ENCODE data around the gene ADAM21. TPM values are rescaled to one million over a fixed set of nuclear protein-coding genes. Genes with fewer than 3 reads are reported as not detected.
"Not testable (repeated sequence)": the region's sequence is repeated elsewhere in the genome, so short reads cannot be mapped to it uniquely, and the experiment has no call there.

Gene ADAM21
- polyA plus RNA-seq, 1 experiment: 0.26 TPM

DNA sequence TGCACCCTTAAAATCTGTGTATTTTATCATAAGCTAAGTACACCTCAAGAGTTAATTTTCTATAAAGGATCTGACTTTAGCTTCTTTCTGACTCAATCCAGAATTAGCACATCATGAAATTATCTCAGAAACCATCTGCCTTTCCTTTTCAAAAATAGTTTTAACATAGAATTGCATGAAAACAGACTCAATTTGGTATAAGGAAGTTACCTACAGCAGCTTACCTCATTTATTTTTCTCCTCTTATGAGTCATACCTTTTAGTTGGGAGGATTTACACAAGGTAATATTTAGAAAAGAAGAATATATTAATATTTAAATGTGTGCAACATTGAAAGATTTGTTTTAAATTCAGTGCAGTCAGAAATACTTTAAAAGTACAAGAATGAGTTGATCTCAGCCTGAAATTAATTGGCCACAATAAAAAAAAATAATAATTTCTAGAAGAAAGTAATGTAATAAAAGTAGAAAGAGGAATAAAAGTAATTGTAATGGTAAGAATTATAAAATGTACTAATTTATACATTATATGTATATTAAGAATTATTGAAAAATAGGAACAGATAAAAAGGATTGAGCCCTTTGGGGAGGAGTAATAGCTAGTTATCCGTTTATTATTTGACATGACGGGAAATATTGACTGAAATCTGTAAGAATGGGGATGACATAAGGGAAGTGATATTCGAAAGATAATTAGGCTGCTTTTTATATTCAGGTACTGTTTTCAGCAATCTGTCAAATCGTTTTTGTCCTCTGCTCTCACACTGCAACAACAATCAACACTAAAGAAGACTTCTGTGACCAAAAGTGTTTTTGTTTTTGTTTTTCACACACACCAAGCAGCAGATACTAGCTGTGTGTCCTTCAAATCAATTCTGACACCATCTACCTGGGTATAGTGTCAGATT, 20.5 kb downstream of the ADAM21 start:
- TF ChIP-seq, protein P1, sequence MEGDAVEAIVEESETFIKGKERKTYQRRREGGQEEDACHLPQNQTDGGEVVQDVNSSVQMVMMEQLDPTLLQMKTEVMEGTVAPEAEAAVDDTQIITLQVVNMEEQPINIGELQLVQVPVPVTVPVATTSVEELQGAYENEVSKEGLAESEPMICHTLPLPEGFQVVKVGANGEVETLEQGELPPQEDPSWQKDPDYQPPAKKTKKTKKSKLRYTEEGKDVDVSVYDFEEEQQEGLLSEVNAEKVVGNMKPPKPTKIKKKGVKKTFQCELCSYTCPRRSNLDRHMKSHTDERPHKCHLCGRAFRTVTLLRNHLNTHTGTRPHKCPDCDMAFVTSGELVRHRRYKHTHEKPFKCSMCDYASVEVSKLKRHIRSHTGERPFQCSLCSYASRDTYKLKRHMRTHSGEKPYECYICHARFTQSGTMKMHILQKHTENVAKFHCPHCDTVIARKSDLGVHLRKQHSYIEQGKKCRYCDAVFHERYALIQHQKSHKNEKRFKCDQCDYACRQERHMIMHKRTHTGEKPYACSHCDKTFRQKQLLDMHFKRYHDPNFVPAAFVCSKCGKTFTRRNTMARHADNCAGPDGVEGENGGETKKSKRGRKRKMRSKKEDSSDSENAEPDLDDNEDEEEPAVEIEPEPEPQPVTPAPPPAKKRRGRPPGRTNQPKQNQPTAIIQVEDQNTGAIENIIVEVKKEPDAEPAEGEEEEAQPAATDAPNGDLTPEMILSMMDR (IDR thresholded peaks at IDR 0.05; ENCODE audit: low read depth, low read length): no peak
- Histone ChIP-seq H3K4me3 (ENCODE audit: low read depth, low read length) (no peak overlapping the region), H3K9me3 (ENCODE audit: control insufficient read depth, insufficient read depth, low read length) (peaks cover 5% of the 10 kb centered on the region; the same call in 1 of the 2 replicates), H3K27ac (ENCODE audit: low read depth, low read length) (no peak overlapping the region), H3K27me3 (ENCODE audit: control insufficient read depth, insufficient read depth, low read length) (no peaks in the 10 kb centered on the region)
- CTCF ChIA-PET: no interaction called here
- no peak for DNase-seq (ENCODE audit: low read depth, low spot score)
- POLR2A ChIA-PET: no interaction called here

DNA sequence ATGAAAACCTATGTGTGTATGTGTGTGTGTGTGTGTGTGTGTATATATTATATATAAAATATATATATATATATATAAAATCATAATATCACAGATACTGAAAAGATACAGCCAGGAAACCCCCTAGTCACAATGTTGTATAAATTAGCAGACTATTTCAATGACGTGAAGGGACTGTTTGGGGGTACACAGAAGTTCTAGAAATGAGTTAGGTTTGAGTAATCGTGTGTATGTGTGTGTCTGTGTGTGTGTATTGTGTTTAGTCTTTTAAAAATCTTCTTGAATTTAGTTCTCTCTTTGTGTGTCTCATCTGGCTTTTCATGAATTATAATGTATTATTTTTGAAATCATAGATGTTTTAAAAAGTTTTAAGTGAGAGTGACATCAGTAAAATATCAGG, 21.9 kb downstream of the ADAM21 start:
- H3K27ac ChIP-seq (ENCODE audit: low read depth, low read length): no peak overlapping the region
- DNase-seq (ENCODE audit: low read depth, low spot score): no peak
- TF ChIP-seq, protein P1 (IDR thresholded peaks at IDR 0.05; ENCODE audit: low read depth, low read length): no peak
- peaks cover 5% of the 10 kb centered on the region; the same call in 1 of the 2 replicates for H3K9me3 ChIP-seq (ENCODE audit: control insufficient read depth, insufficient read depth, low read length)
- ChIA-PET CTCF (no interaction called here), POLR2A (no interaction called here)
- no peaks in the 10 kb centered on the region for H3K27me3 ChIP-seq (ENCODE audit: control insufficient read depth, insufficient read depth, low read length)
- no peak overlapping the region for H3K4me3 ChIP-seq (ENCODE audit: low read depth, low read length)

DNA sequence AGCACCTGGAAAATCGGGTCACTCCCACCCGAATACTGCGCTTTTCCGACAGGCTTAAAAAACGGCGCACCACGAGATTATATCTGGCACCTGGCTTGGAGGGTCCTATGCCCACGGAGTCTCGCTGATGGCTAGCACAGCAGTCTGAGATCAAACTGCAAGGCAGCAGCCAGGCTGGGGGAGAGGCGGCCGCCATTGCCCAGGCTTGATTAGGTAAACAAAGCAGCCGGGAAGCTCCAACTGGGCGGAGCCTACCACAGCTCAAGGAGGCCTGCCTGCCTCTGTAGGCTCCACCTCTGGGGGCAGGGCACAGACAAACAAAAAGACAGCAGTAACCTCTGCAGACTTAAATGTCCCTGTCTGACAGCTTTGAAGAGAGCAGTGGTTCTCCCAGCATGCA, 23.5 kb downstream of the ADAM21 start:
- CTCF ChIA-PET; H3K27ac ChIP-seq (ENCODE audit: low read depth, low read length); POLR2A ChIA-PET; H3K9me3 ChIP-seq (ENCODE audit: control insufficient read depth, insufficient read depth, low read length); H3K27me3 ChIP-seq (ENCODE audit: control insufficient read depth, insufficient read depth, low read length); H3K4me3 ChIP-seq (ENCODE audit: low read depth, low read length); DNase-seq (ENCODE audit: low read depth, low spot score): not testable (repeated sequence)

DNA sequence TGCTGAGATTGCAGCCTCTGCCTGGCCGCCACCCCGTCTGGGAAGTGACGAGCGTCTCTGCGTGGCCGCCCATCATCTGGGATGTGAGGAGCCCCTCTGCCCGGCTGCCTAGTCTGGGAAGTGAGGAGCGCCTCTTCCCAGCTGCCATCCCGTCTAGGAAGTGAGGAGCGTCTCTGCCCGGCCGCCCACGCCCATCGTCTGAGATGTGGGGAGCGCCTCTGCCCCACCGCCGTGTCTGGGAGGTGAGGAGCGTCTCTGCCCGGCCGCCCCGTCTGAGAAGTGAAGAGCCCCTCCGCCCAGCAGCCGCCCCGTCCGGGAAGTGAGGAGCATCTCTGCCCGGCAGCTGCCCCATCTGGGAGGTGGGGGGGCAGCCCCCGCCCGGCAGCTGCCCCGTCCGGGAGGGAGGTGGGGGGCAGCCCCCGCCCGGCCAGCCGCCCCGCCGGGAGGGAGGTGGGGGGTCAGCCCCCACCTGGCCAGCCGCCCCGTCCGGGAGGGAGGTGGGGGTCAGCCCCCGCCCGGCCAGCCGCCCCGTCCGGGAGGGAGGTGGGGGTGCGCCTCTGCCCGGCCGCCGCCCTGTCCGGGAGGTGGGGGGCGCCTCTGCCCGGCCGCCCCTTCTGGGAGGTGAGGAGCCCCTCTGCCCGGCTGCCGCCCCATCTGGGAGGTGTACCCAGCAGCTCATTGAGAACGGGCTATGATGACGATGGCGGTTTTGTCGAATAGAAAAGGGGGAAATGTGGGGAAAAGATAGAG, 25.6 kb downstream of the ADAM21 start:
- H3K4me3 ChIP-seq (ENCODE audit: low read depth, low read length); H3K27me3 ChIP-seq (ENCODE audit: control insufficient read depth, insufficient read depth, low read length); H3K27ac ChIP-seq (ENCODE audit: low read depth, low read length); POLR2A ChIA-PET; DNase-seq (ENCODE audit: low read depth, low spot score); H3K9me3 ChIP-seq (ENCODE audit: control insufficient read depth, insufficient read depth, low read length); CTCF ChIA-PET: not testable (repeated sequence)

DNA sequence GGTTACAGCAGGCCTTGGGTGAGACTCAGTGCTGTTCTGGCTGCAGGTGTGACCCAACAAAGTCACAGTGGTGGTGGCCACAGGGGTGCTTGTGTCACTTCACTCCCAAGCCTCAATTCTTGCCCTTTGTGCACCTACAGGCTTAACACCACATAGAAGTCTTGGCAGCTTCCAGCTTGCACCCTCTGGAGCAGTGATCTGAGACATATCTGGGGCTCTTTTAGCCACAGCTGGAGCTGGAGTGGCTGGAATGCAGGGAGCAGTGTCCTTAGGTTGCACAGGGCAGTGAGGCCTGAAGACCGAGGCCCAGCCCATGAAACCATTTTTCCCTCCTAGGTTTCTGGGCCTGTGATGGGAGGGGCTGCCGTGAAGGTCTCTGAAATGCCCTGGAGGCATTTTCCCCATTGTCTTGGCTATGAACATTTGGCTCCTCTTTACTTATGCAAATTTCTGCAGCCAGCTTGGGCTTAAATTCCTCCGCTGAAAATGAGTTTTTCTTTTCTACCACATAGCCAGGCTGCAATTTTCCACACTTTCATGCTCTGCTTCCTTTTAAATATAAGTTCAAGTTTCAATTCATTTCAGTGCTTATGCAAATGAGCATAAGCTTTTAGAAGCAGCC, 37.7 kb downstream of the ADAM21 start:
- H3K27me3 ChIP-seq (ENCODE audit: control insufficient read depth, insufficient read depth, low read length): no peaks in the 10 kb centered on the region
- POLR2A ChIA-PET: interaction anchor here (0.7 kb wide), 1 partner anchor 302 kb away, joined by 3 read pairs; no protein-coding TSS in a partner anchor
- H3K4me3 ChIP-seq (ENCODE audit: low read depth, low read length): no peak overlapping the region

More for the DNA sequence above, 37.7 kb downstream of the ADAM21 start:
- H3K27ac ChIP-seq (ENCODE audit: low read depth, low read length): no peak overlapping the region
- CTCF ChIA-PET: no interaction called here
- H3K9me3 ChIP-seq (ENCODE audit: control insufficient read depth, insufficient read depth, low read length): peaks cover 6% of the 10 kb centered on the region
- TF ChIP-seq, protein P1 (IDR thresholded peaks at IDR 0.05; ENCODE audit: low read depth, low read length): no peak
- no peak for DNase-seq (ENCODE audit: low read depth, low spot score)

All from AG04450 (cell line).